ENCODE measurements around the gene GTF2F2.

DNA sequence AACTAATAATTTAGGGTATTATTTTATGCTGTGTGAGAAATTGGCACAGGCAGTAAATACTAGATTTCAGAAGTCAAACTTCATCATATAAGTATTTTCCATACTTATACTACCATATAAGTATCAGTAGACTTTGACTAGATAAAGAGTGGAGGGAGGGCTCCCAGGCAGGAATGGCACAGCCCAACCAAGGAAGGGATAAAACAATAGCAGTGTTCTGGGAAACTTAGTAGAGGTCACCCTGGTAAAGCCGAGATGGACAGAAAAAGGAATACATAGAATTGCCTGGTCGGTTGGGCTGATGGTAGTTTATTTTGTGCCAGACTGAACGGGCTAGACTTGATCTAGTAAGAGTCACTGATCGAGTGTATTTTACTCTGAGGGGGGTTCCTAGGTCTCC lies 100.1 kb downstream of the GTF2F2 start:
- TF ChIP-seq CTCF (IDR thresholded peaks at IDR 0.05) (no peak), POLR2A (IDR thresholded peaks at IDR 0.05) (no peak)
